Measurements from ENCODE around the gene DCDC2B. TPM values are rescaled to one million over a fixed set of nuclear protein-coding genes. Genes with fewer than 3 reads are reported as not detected.

DCDC2B gene
- total RNA-seq, 2 donors from 2014 or later, result not detected

DNA sequence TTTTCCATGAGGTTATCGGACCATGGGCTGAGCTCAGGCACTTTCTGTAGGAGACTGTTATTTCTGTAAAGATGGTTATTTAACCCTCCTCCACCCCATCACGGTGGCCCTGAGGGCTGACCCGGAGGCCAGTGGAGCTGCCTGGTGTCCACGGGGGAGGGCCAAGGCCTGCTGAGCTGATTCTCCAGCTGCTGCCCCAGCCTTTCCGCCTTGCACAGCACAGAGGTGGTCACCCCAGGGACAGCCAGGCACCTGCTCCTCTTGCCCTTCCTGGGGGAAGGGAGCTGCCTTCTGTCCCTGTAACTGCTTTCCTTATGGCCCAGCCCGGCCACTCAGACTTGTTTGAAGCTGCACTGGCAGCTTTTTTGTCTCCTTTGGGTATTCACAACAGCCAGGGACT lies 11.1 kb upstream of the DCDC2B start:
- H3K9me3 ChIP-seq (ENCODE audit: control insufficient read depth, low read length), result no peaks in the 10 kb centered on the region
- Mint-ChIP-seq H3K27me3 (ENCODE audit: insufficient read depth) (no peaks in the 10 kb centered on the region), H3K9me3 (no peaks in the 10 kb centered on the region), H3K4me1 (peaks cover 17% of the 10 kb centered on the region), H3K36me3 (ENCODE audit: low read depth) (peaks cover 45% of the 10 kb centered on the region), H3K27ac (no peak overlapping the region), H3K4me3 (no peak overlapping the region)
- H3K27me3 ChIP-seq (ENCODE audit: control insufficient read depth, insufficient read depth, low read length, poor library complexity, severe bottlenecking), result no peaks in the 10 kb centered on the region
- H3K4me3 ChIP-seq (ENCODE audit: low read length), result no peak overlapping the region
- no peak for TF ChIP-seq CTCF (conservative IDR thresholded peaks at IDR 0.05)
- H3K4me1 ChIP-seq (ENCODE audit: control insufficient read depth, insufficient read depth, low read length), result no peaks in the 10 kb centered on the region
- peaks cover 55% of the 10 kb centered on the region for H3K36me3 ChIP-seq (ENCODE audit: control insufficient read depth, insufficient read depth, low read length)
- 90 to 100% methylated on average over 1 to 6 of the region's 6 CpGs for WGBS, 2 experiments (ENCODE audit: insufficient coverage in 1 of 2, insufficient read length in 1 of 2)
- DNase-seq, result no peak
- H3K9ac ChIP-seq (ENCODE audit: extremely low read depth, low read length, poor library complexity, severe bottlenecking), result no peak overlapping the region
- H3K27ac ChIP-seq (ENCODE audit: low read depth, low read length), result peak overlapping the region; percentile 57

- no peaks in the 10 kb centered on the region for H3K27me3 ChIP-seq (ENCODE audit: control insufficient read depth, insufficient read depth, low read length, poor library complexity, severe bottlenecking)
- H3K4me3 Mint-ChIP-seq, result no peak overlapping the region
- no peak overlapping the region for H3K27ac Mint-ChIP-seq
- no peaks in the 10 kb centered on the region for H3K4me1 ChIP-seq (ENCODE audit: control insufficient read depth, insufficient read depth, low read length)
- H3K9me3 Mint-ChIP-seq, result no peaks in the 10 kb centered on the region
- H3K9ac ChIP-seq (ENCODE audit: extremely low read depth, low read length, poor library complexity, severe bottlenecking), result no peak overlapping the region
- H3K36me3 ChIP-seq (ENCODE audit: control insufficient read depth, insufficient read depth, low read length), result peaks cover 49% of the 10 kb centered on the region
- no peak overlapping the region for H3K4me3 ChIP-seq (ENCODE audit: low read length)
- H3K36me3 Mint-ChIP-seq (ENCODE audit: low read depth), result peaks cover 40% of the 10 kb centered on the region
- TF ChIP-seq CTCF (conservative IDR thresholded peaks at IDR 0.05), result no peak
- H3K9me3 ChIP-seq (ENCODE audit: control insufficient read depth, low read length), result no peaks in the 10 kb centered on the region
- H3K4me1 Mint-ChIP-seq, result peaks cover 17% of the 10 kb centered on the region
- 88 to 91% methylated on average over 2 to 3 of the region's 3 CpGs for WGBS, 2 experiments (ENCODE audit: insufficient coverage in 1 of 2, insufficient read length in 1 of 2)
- H3K27me3 Mint-ChIP-seq (ENCODE audit: insufficient read depth), result peaks cover 1% of the 10 kb centered on the region
- peak overlapping the region; percentile 57 for H3K27ac ChIP-seq (ENCODE audit: low read depth, low read length)
- DNase-seq, result no peak
Observed at GRCh38 chr1:32198237-32199042, 10.4 kb upstream of the DCDC2B start.

DNA sequence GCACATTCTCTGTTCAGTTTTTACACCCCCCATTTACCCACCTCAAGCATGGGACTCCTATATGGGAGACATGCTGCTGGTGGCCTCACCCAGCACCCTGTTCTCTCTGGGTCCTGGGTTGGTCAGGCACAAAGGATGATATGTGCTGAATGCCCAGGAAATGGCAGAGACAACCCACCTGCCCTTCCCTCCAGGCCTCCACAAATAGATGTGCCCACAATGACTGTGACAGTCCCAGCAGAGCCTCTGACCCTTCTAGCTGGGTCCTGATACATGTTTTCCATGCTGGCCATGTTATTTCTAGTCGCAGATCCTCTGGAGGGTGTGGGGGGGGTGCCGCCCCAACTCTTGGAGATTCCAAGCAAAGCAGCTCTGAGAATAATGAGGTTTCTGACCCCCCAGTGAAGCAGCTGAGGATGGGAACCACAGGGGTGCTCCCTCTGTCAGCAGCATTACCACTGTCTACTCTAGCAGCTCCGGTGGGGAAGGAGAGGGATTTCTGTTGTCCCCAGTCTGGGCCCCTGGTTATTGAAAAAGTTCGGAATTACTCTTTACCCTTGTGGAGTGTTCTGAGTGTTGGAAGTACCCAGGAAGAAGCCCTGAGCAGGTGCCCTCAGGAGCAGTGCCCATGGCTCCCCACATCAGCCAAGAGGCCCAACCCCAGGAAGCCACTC lies 9.7 kb upstream of the DCDC2B start:
- Mint-ChIP-seq H3K27me3 (ENCODE audit: insufficient read depth) (peaks cover 3% of the 10 kb centered on the region), H3K9me3 (no peaks in the 10 kb centered on the region)
- H3K4me3 ChIP-seq (ENCODE audit: low read length), result no peak overlapping the region

More for the DNA sequence above, 9.7 kb upstream of the DCDC2B start:
- Mint-ChIP-seq H3K4me1 (peaks cover 17% of the 10 kb centered on the region), H3K4me3 (no peak overlapping the region), H3K36me3 (ENCODE audit: low read depth) (peaks cover 33% of the 10 kb centered on the region), H3K27ac (peak overlapping the region; percentile 26)
- no peak for DNase-seq
- TF ChIP-seq CTCF (conservative IDR thresholded peaks at IDR 0.05), result no peak
- Histone ChIP-seq H3K27ac (ENCODE audit: low read depth, low read length) (no peak overlapping the region), H3K36me3 (ENCODE audit: control insufficient read depth, insufficient read depth, low read length) (peaks cover 43% of the 10 kb centered on the region), H3K27me3 (ENCODE audit: control insufficient read depth, insufficient read depth, low read length, poor library complexity, severe bottlenecking) (no peaks in the 10 kb centered on the region), H3K9me3 (ENCODE audit: control insufficient read depth, low read length) (no peaks in the 10 kb centered on the region), H3K9ac (ENCODE audit: extremely low read depth, low read length, poor library complexity, severe bottlenecking) (no peak overlapping the region), H3K4me1 (ENCODE audit: control insufficient read depth, insufficient read depth, low read length) (no peaks in the 10 kb centered on the region)
- 81 to 83% methylated on average over 3 to 4 of the region's 4 CpGs for WGBS, 2 experiments (ENCODE audit: insufficient coverage in 1 of 2, insufficient read length in 1 of 2)

All from endodermal cell (in vitro differentiated cells).